Measurements from ENCODE around the gene OR4P4.

GRCh38 chr11:55661901-55662300 lies 27.0 kb downstream of the OR4P4 start, which contains the start of gene OR4C6:
- no peak for TF ChIP-seq CTCF (conservative IDR thresholded peaks at IDR 0.05; ENCODE audit: low read depth, low read length)
- no peak for TF ChIP-seq EZH2 (IDR thresholded peaks at IDR 0.05; ENCODE audit: borderline replicate concordance, low read depth, low read length, poor library complexity, severe bottlenecking)

Data from A673 (cell line).